ENCODE results near the gene P2RY6. TPM values are rescaled to one million over a fixed set of nuclear protein-coding genes. Genes with fewer than 3 reads are reported as not detected.

The P2RY6 gene
- total and polyA plus RNA-seq, 4 experiments from 2014 or later: 0.61 to 0.87 TPM; not detected in 2

- POLR2A ChIA-PET (ENCODE audit: partially characterized antibody): no interaction called here
- H3K4me1 ChIP-seq (ENCODE audit: insufficient read depth, low read length): no peaks in the 10 kb centered on the region
- H3K9me3 ChIP-seq (ENCODE audit: control insufficient read depth in 1 of 2, low read length in 2 of 2): no peaks in the 10 kb centered on the region
- Mint-ChIP-seq H3K9me3 (no peaks in the 10 kb centered on the region), H3K27me3 (peaks cover 2 to 3% of the 10 kb centered on the region in 2 donors), H3K36me3 (no peaks in the 10 kb centered on the region), H3K4me1 (no peaks in the 10 kb centered on the region), H3K27ac (peak overlapping the region in 1 of 7 donors; percentile 35), H3K4me3 (no peak overlapping the region)
- no peak for DNase-seq
- H3K4me3 ChIP-seq (ENCODE audit: low read length in 2 of 2): no peak overlapping the region
- H3K27me3 ChIP-seq (ENCODE audit: insufficient read depth, low read length): no peaks in the 10 kb centered on the region
- no peaks in the 10 kb centered on the region for H3K36me3 ChIP-seq (ENCODE audit: insufficient read depth, low read length)
- CTCF ChIA-PET (ENCODE audit: partially characterized antibody): no interaction called here
- intact Hi-C loops (cut with micrococcal nuclease): no loop called here
- H3K27ac ChIP-seq (ENCODE audit: low read depth, low read length): no peak overlapping the region
These were observed 2.7 kb downstream of the P2RY6 start for GRCh38 chr11:73274722-73275380.

GRCh38 chr11:73275381-73275750 lies 3.2 kb downstream of the P2RY6 start:
- Histone ChIP-seq H3K36me3 (ENCODE audit: insufficient read depth, low read length) (no peaks in the 10 kb centered on the region), H3K27ac (ENCODE audit: low read depth, low read length) (no peak overlapping the region), H3K9me3 (ENCODE audit: control insufficient read depth in 1 of 2, low read length in 2 of 2) (no peaks in the 10 kb centered on the region), H3K4me1 (ENCODE audit: insufficient read depth, low read length) (no peaks in the 10 kb centered on the region), H3K4me3 (ENCODE audit: low read length in 2 of 2) (no peak overlapping the region), H3K27me3 (ENCODE audit: insufficient read depth, low read length) (no peaks in the 10 kb centered on the region)
- CTCF ChIA-PET (ENCODE audit: partially characterized antibody): no interaction called here
- Mint-ChIP-seq H3K4me3 (no peak overlapping the region), H3K4me1 (no peaks in the 10 kb centered on the region), H3K27ac (no peak overlapping the region), H3K27me3 (peaks cover 2% of the 10 kb centered on the region in 2 donors), H3K9me3 (no peaks in the 10 kb centered on the region), H3K36me3 (no peaks in the 10 kb centered on the region)
- POLR2A ChIA-PET (ENCODE audit: partially characterized antibody): no interaction called here
- DNase-seq: no peak
- intact Hi-C loops (cut with micrococcal nuclease): no loop called here

GRCh38 chr11:73277467-73277866 lies 5.3 kb downstream of the P2RY6 start:
- ChIA-PET CTCF (ENCODE audit: partially characterized antibody) (no interaction called here), POLR2A (ENCODE audit: partially characterized antibody) (no interaction called here)
- intact Hi-C loops (cut with micrococcal nuclease): no loop called here
- Histone ChIP-seq H3K36me3 (ENCODE audit: insufficient read depth, low read length) (no peaks in the 10 kb centered on the region), H3K27me3 (ENCODE audit: insufficient read depth, low read length) (no peaks in the 10 kb centered on the region), H3K9me3 (ENCODE audit: control insufficient read depth in 1 of 2, low read length in 2 of 2) (no peaks in the 10 kb centered on the region), H3K4me3 (ENCODE audit: low read length in 2 of 2) (no peak overlapping the region), H3K27ac (ENCODE audit: low read depth, low read length) (no peak overlapping the region), H3K4me1 (ENCODE audit: insufficient read depth, low read length) (no peaks in the 10 kb centered on the region)
- Mint-ChIP-seq H3K9me3 (no peaks in the 10 kb centered on the region), H3K4me3 (no peak overlapping the region), H3K27me3 (peaks cover 4% of the 10 kb centered on the region in 2 donors), H3K36me3 (no peaks in the 10 kb centered on the region), H3K4me1 (no peaks in the 10 kb centered on the region), H3K27ac (no peak overlapping the region)
- no peak for DNase-seq

GRCh38 chr11:73280626-73281025 lies 8.5 kb downstream of the P2RY6 start:
- Mint-ChIP-seq H3K4me3 (no peak overlapping the region), H3K4me1 (no peaks in the 10 kb centered on the region), H3K36me3 (no peaks in the 10 kb centered on the region), H3K27ac (peak overlapping the region in 2 of 7 donors; percentile 60 to 72), H3K9me3 (no peaks in the 10 kb centered on the region), H3K27me3 (peaks cover 1 to 4% of the 10 kb centered on the region in 2 donors)
- ChIA-PET POLR2A (ENCODE audit: partially characterized antibody) (no interaction called here), CTCF (ENCODE audit: partially characterized antibody) (interaction anchor here (2.1 kb wide), 1 partner anchor 15 kb away, joined by 6 read pairs; no protein-coding TSS in a partner anchor)
- no peaks in the 10 kb centered on the region for H3K9me3 ChIP-seq (ENCODE audit: control insufficient read depth in 1 of 2, low read length in 2 of 2)
- no peak overlapping the region for H3K27ac ChIP-seq (ENCODE audit: low read depth, low read length)
- intact Hi-C loops (cut with micrococcal nuclease): no loop called here
- H3K4me3 ChIP-seq (ENCODE audit: low read length in 2 of 2): no peak overlapping the region
- DNase-seq: no peak
- no peaks in the 10 kb centered on the region for H3K36me3 ChIP-seq (ENCODE audit: insufficient read depth, low read length)
- H3K27me3 ChIP-seq (ENCODE audit: insufficient read depth, low read length): no peaks in the 10 kb centered on the region
- H3K4me1 ChIP-seq (ENCODE audit: insufficient read depth, low read length): no peaks in the 10 kb centered on the region

GRCh38 chr11:73281201-73281741 lies 9.1 kb downstream of the P2RY6 start:
- intact Hi-C loops (cut with micrococcal nuclease): no loop called here
- Mint-ChIP-seq H3K36me3 (no peaks in the 10 kb centered on the region), H3K4me3 (no peak overlapping the region), H3K9me3 (no peaks in the 10 kb centered on the region), H3K27ac (no peak overlapping the region), H3K4me1 (no peaks in the 10 kb centered on the region), H3K27me3 (peaks cover 1 to 4% of the 10 kb centered on the region in 2 donors)
- no peak for DNase-seq
- Histone ChIP-seq H3K27me3 (ENCODE audit: insufficient read depth, low read length) (no peaks in the 10 kb centered on the region), H3K36me3 (ENCODE audit: insufficient read depth, low read length) (no peaks in the 10 kb centered on the region), H3K9me3 (ENCODE audit: control insufficient read depth in 1 of 2, low read length in 2 of 2) (no peaks in the 10 kb centered on the region), H3K27ac (ENCODE audit: low read depth, low read length) (no peak overlapping the region), H3K4me3 (ENCODE audit: low read length in 2 of 2) (no peak overlapping the region), H3K4me1 (ENCODE audit: insufficient read depth, low read length) (no peaks in the 10 kb centered on the region)
- ChIA-PET POLR2A (ENCODE audit: partially characterized antibody) (no interaction called here), CTCF (ENCODE audit: partially characterized antibody) (interaction anchor here (2.1 kb wide), 1 partner anchor 14 kb away, joined by 6 read pairs; no protein-coding TSS in a partner anchor)

- ChIA-PET CTCF (ENCODE audit: partially characterized antibody) (interaction anchor here (2.1 kb wide), 1 partner anchor 13 kb away, joined by 6 read pairs; no protein-coding TSS in a partner anchor), POLR2A (ENCODE audit: partially characterized antibody) (no interaction called here)
- H3K27ac Mint-ChIP-seq: peak overlapping the region in 1 of 7 donors; percentile 16
- Histone ChIP-seq H3K4me3 (ENCODE audit: low read length in 2 of 2) (no peak overlapping the region), H3K4me1 (ENCODE audit: insufficient read depth, low read length) (no peaks in the 10 kb centered on the region), H3K27ac (ENCODE audit: low read depth, low read length) (no peak overlapping the region), H3K27me3 (ENCODE audit: insufficient read depth, low read length) (no peaks in the 10 kb centered on the region), H3K36me3 (ENCODE audit: insufficient read depth, low read length) (no peaks in the 10 kb centered on the region), H3K9me3 (ENCODE audit: control insufficient read depth in 1 of 2, low read length in 2 of 2) (no peaks in the 10 kb centered on the region)
- no peaks in the 10 kb centered on the region for H3K9me3 Mint-ChIP-seq
- DNase-seq: no peak
- H3K4me3 Mint-ChIP-seq: no peak overlapping the region
- H3K36me3 Mint-ChIP-seq: no peaks in the 10 kb centered on the region
- no peaks in the 10 kb centered on the region for H3K4me1 Mint-ChIP-seq
- intact Hi-C loops (cut with micrococcal nuclease): no loop called here
- peaks cover 1 to 4% of the 10 kb centered on the region in 2 donors for H3K27me3 Mint-ChIP-seq
These were observed 9.9 kb downstream of the P2RY6 start for GRCh38 chr11:73281796-73282660.

- no peak for DNase-seq
- Mint-ChIP-seq H3K9me3 (no peaks in the 10 kb centered on the region), H3K36me3 (no peaks in the 10 kb centered on the region), H3K4me1 (peaks cover 0 to 3% (median 0%) of the 10 kb centered on the region in 4 donors), H3K4me3 (no peak overlapping the region), H3K27ac (peak overlapping the region in 1 of 7 donors; percentile 50), H3K27me3 (peaks cover 1 to 4% of the 10 kb centered on the region in 2 donors)
- intact Hi-C loops (cut with micrococcal nuclease): no loop called here
- H3K4me3 ChIP-seq (ENCODE audit: low read length in 2 of 2): no peak overlapping the region
- H3K27me3 ChIP-seq (ENCODE audit: insufficient read depth, low read length): no peaks in the 10 kb centered on the region
- ChIA-PET POLR2A (ENCODE audit: partially characterized antibody) (no interaction called here), CTCF (ENCODE audit: partially characterized antibody) (interaction anchor here (1.0 kb wide), 1 partner anchor 8 kb away, joined by 3 read pairs; no protein-coding TSS in a partner anchor)
- H3K36me3 ChIP-seq (ENCODE audit: insufficient read depth, low read length): no peaks in the 10 kb centered on the region
- no peaks in the 10 kb centered on the region for H3K9me3 ChIP-seq (ENCODE audit: control insufficient read depth in 1 of 2, low read length in 2 of 2)
- no peaks in the 10 kb centered on the region for H3K4me1 ChIP-seq (ENCODE audit: insufficient read depth, low read length)
- no peak overlapping the region for H3K27ac ChIP-seq (ENCODE audit: low read depth, low read length)
These were observed 11.3 kb downstream of the P2RY6 start for GRCh38 chr11:73283276-73284000.

All from CD4-positive, alpha-beta memory T cell (primary cell).